Measurements from ENCODE around the gene THSD4. TPM values are rescaled to one million over a fixed set of nuclear protein-coding genes. Genes with fewer than 3 reads are reported as not detected.

THSD4 gene
- total and polyA plus RNA-seq, 9 of the 15 experiments (the other 6 are each of a cell fraction or from before 2014, with no cell fraction given), result 0.04 TPM; not detected in 5

DNA sequence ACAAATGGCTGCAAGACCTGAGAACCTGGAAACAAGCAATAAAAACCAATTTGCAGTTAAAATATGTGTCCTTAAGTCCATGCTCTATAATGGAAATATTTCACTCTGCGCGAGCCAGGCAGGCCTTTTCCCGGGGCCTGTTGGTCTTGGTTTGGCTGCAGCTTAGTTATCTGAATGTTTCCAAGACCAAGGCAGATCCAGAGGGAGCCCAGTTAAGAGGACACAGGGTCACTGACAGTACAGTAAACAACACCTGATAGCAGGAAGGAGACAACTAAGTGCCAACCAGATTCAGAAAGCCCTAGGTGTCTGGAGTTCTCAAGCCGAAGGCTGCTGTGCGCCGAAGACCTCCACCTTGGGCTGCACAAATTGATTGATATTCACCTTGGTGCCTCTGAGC is 32.8 kb downstream of the THSD4 start:
- no peak overlapping the region for H3K4me2 ChIP-seq (ENCODE audit: insufficient read depth, low read length)
- no TSS peak for BruUV-seq (replicated peaks)
- no peaks in the 10 kb centered on the region for H4K20me1 ChIP-seq (replicated peaks; ENCODE audit: control insufficient read depth, insufficient read depth, low read length)
- intact Hi-C loops (cut with micrococcal nuclease), result no loop called here
- no peaks in the 10 kb centered on the region for H3K4me1 ChIP-seq (replicated peaks in 1 of 2; ENCODE audit: control insufficient read depth in 2 of 2, insufficient read depth in 2 of 2, low read length in 2 of 2)
- H3K27me3 ChIP-seq (ENCODE audit: control insufficient read depth in 2 of 2, insufficient read depth in 2 of 2, low read length in 2 of 2), result no peaks in the 10 kb centered on the region
- POLR2A ChIA-PET, result no interaction called here
- H3K4me3 ChIP-seq, result no peak overlapping the region
- no peak for DNase-seq (ENCODE audit: extremely low read depth in 1 of 4, low spot score in 3 of 4)
- FAIRE-seq, result no peak
- no peak overlapping the region for H3K9ac ChIP-seq (ENCODE audit: insufficient read depth in 1 of 2, low read depth in 2 of 2, low read length in 2 of 2)
- in situ Hi-C loops (cut with MboI), result no loop called here
- H2AFZ ChIP-seq (ENCODE audit: low read depth, low read length), result no peak overlapping the region
- no peaks in the 10 kb centered on the region for H3K9me3 ChIP-seq (replicated peaks; ENCODE audit: control insufficient read depth, insufficient read depth, low read depth, low read length)
- H3K36me3 ChIP-seq (ENCODE audit: control insufficient read depth, insufficient read depth, low read length), result no peaks in the 10 kb centered on the region
- H3K27ac ChIP-seq (ENCODE audit: extremely low read depth, low read depth, low read length), result no peak overlapping the region
- no peak for ATAC-seq
- no peaks in the 10 kb centered on the region for H3K79me2 ChIP-seq (ENCODE audit: control insufficient read depth, insufficient read depth, low read length)
- WGBS (ENCODE audit: insufficient coverage, low coverage, missing lambda C conversion rate), result 6% methylated on average over 6 of the region's 6 CpGs
- TF ChIP-seq GTF2A2 (tag; IDR thresholded peaks at IDR 0.05), result no peak
- no peaks in the 10 kb centered on the region for H3K9me1 ChIP-seq (ENCODE audit: control insufficient read depth, insufficient read depth, low read length)
- CTCF ChIA-PET (ENCODE audit: low intra/inter-chr PET ratio), result no interaction called here

DNA sequence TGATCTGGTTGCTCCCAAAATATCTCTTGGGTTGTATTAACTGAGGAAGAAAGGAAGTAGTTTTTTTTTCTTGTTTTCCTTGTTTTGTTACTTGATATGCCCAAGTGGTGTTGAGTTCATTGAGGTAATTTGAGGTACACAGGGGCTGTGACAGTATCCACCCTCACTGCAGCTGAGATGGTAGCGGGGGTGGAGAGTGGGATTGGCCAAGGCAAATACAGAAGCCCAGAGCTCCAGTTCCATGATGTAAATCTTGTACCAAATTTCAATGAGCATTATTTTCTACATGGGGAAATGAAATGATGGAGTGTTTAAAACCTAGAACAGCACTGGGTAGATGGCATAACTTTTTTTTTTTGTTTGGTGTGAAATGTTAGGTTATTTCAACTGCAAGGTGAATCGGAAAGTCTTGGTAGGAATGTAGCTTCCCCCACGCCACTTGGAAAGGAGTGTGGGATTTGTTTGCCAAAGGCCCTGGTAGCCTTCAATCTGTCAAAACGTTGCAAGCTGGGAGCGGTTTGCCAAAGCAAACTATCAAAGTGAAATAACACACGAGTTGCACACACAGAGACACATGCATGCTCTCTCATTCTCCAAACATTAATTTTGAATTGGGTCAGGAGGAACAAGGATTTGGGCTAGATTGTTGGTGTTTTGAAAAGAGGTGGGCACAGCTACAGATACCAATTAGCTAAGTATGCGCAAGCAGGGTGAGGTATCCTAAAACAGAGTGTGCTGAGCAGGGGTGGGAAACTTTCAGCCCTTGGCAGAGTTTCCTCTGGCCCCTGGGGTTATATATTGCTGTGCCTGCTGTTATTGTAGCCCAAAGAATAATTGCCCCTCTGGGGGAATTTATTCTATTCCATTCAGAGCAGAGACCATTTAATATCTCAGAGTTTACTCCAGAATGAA is 34.6 kb downstream of the THSD4 start:
- Histone ChIP-seq H4K20me1 (replicated peaks; ENCODE audit: control insufficient read depth, insufficient read depth, low read length) (no peaks in the 10 kb centered on the region), H3K4me1 (replicated peaks in 1 of 2; ENCODE audit: control insufficient read depth in 2 of 2, insufficient read depth in 2 of 2, low read length in 2 of 2) (no peaks in the 10 kb centered on the region), H3K4me3 (no peak overlapping the region), H3K79me2 (ENCODE audit: control insufficient read depth, insufficient read depth, low read length) (no peaks in the 10 kb centered on the region), H3K9me1 (ENCODE audit: control insufficient read depth, insufficient read depth, low read length) (no peaks in the 10 kb centered on the region), H3K36me3 (ENCODE audit: control insufficient read depth, insufficient read depth, low read length) (no peaks in the 10 kb centered on the region), H3K4me2 (ENCODE audit: insufficient read depth, low read length) (no peak overlapping the region), H3K27ac (ENCODE audit: extremely low read depth, low read depth, low read length) (no peak overlapping the region), H2AFZ (ENCODE audit: low read depth, low read length) (no peak overlapping the region), H3K9me3 (replicated peaks; ENCODE audit: control insufficient read depth, insufficient read depth, low read depth, low read length) (no peaks in the 10 kb centered on the region), H3K27me3 (ENCODE audit: control insufficient read depth in 2 of 2, insufficient read depth in 2 of 2, low read length in 2 of 2) (no peaks in the 10 kb centered on the region), H3K9ac (ENCODE audit: insufficient read depth in 1 of 2, low read depth in 2 of 2, low read length in 2 of 2) (no peak overlapping the region)
- BruUV-seq (replicated peaks), result no TSS peak
- in situ Hi-C loops (cut with MboI), result no loop called here
- ATAC-seq (no peak), DNase-seq (ENCODE audit: extremely low read depth in 1 of 4, low spot score in 3 of 4) (no peak), FAIRE-seq (no peak)
- ChIA-PET CTCF (ENCODE audit: low intra/inter-chr PET ratio) (no interaction called here), POLR2A (interaction anchor here (0.7 kb wide), 1 partner anchor 240 kb away, joined by 4 read pairs; no protein-coding TSS in a partner anchor)
- 1% methylated on average over 7 of the region's 7 CpGs for WGBS (ENCODE audit: insufficient coverage, low coverage, missing lambda C conversion rate)
- TF ChIP-seq, protein P1, sequence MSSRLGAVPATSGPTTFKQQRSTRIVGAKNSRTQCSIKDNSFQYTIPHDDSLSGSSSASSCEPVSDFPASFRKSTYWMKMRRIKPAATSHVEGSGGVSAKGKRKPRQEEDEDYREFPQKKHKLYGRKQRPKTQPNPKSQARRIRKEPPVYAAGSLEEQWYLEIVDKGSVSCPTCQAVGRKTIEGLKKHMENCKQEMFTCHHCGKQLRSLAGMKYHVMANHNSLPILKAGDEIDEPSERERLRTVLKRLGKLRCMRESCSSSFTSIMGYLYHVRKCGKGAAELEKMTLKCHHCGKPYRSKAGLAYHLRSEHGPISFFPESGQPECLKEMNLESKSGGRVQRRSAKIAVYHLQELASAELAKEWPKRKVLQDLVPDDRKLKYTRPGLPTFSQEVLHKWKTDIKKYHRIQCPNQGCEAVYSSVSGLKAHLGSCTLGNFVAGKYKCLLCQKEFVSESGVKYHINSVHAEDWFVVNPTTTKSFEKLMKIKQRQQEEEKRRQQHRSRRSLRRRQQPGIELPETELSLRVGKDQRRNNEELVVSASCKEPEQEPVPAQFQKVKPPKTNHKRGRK (tag; IDR thresholded peaks at IDR 0.05), result no peak
- no peak for TF ChIP-seq KDM2B (CRISPR knock-in tag; IDR thresholded peaks at IDR 0.05)
- no peak for TF ChIP-seq ZNF124 (CRISPR knock-in tag; IDR thresholded peaks at IDR 0.05)
- TF ChIP-seq TEAD1 (CRISPR knock-in tag; IDR thresholded peaks at IDR 0.05), result no peak
- TF ChIP-seq ESRRA (IDR thresholded peaks at IDR 0.05; ENCODE audit: borderline replicate concordance, low read depth), result no peak
- TF ChIP-seq, protein P2, sequence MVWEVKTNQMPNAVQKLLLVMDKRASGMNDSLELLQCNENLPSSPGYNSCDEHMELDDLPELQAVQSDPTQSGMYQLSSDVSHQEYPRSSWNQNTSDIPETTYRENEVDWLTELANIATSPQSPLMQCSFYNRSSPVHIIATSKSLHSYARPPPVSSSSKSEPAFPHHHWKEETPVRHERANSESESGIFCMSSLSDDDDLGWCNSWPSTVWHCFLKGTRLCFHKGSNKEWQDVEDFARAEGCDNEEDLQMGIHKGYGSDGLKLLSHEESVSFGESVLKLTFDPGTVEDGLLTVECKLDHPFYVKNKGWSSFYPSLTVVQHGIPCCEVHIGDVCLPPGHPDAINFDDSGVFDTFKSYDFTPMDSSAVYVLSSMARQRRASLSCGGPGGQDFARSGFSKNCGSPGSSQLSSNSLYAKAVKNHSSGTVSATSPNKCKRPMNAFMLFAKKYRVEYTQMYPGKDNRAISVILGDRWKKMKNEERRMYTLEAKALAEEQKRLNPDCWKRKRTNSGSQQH (CRISPR knock-in tag; IDR thresholded peaks at IDR 0.05), result no peak
- intact Hi-C loops (cut with micrococcal nuclease), result no loop called here
